HG03103 (cell line): ENCODE results near the gene DSCAML1.

Source experiments
- ATAC-seq: cut with Tn5 transposase; IDR thresholded peaks from one replicate; pipeline ENCODE4 v1.9.1; 2021; ENCODE audit warnings: low read depth; ENCODE audit not compliant: unreplicated experiment

The DSCAML1 gene

DNA sequence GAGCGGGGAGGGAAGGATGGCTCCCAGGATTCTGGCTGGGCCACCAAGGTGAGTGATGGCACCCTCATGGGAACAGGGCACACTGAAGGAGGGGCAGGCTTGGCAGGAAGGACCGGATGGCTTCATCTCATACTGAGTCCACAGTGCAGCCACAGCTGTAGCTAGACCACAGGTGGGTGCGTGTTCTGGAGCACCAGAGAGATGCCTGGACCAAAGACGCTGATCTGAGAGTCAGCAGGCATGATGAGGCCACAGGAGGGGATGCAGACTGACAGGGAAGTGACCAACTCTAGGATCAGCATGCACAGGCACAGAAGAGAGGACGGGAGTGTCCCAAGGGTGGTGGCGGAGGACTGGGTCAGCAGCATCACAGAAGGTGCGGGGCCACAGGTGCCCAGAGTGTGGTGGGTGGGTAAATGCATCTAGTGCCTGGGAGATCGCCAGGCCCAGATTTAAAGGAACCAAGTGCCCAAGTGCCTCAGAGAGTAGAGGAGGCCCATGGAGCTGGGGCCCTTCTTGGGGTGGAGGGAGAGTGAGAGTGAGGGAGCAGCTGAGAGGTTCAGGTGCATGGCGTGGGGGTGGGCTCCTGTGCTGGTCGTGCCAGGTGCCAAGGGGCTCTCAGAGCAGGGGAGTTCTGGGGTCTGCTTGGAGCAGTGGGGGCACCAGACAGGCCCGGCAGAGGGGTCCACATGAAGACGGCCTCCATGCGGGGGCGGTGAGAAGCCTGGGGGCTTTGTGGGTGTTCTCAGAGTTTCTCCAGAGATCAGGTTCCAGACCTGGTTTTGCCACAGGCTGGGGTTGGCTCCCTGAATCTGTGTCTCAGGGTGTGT is 355.7 kb downstream of the DSCAML1 start:
- ATAC-seq, result no peak

DNA sequence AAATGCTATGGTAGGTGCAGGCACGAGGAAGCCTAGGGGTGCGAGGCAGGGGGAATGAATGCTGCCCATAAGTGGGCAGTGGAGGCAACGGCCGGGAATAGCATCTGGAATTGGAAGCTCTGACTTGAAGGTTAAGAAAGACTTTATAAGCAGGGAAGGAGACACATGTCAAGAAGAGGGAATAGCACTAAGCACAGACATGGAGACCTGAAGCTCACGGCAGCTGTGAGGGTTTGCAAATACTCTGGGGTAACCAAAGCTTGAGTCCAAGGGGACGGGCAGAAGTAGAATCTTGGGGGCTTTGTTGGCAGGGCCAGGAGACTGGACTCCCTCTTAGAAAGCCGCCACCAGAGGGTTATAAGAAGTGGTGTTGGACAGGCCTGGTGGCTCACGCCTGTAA is 356.8 kb downstream of the DSCAML1 start:
- ATAC-seq, result no peak

DNA sequence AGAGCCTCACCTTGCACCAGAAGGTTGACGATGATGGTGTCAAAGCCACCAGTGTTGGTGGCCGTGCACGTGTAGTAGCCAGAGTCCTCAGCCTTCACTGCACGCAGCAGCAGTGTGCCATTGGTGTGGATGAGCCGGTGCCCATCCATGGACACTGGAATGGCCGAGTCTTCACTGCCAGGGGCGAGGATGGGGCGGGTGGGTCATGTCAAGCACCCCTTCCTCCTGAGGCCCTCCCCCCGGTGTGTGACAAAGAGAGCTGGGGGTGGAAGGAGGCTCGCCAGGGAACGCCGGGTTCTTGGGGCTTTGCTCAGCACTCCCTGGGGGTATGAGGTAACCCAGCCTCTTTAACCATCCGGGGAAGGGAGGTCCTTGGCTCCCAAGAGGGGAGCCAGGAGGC is 357.8 kb downstream of the DSCAML1 start:
- ATAC-seq, result no peak

DNA sequence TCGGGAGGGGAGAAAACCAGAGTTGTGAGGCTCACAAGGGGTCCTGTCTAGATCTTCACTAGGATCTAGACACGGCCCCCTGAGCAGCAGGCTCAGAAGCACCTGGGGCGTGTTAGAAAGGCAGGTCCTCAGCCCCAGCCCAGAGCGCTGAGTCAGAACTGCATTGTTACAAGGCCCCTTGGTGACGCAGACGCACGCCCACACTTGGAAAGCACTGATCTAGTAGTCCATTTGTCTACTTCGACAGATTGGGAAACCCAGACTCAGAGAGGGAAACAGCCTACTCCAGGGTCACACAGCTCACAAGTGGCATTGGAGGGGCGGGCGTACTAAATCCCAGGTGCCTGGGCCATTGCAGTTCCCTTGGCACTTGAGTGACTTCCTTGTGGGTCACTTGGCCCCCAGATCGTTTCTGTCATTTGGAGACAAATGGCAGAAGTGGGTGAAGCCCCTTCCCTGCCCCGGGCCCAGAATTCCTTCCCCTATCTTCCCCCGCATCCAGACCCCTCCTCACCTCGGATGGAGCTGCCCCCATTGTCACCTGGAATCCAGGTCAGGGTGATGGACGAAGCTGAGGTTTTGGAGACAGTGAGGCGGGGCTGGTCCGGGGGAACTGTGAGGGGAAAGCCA is 358.5 kb downstream of the DSCAML1 start:
- ATAC-seq, result no peak

DNA sequence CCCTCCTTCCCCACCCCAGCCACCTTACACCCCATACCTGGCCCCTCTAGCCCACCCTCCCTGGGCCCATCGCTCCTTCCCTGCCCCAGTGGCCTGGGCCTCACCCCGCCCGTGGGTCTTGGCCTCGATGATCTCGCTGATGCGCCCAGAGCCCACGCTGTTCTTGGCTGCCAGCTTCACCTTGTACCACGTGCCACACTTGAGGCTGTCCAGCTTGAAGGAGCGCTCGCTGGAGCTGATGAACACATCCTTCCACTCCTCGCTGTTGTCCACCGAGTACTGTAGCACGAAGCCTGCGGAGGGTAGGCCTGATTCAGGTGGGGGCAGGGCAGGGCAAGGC is 359.3 kb downstream of the DSCAML1 start:
- no peak for ATAC-seq

DNA sequence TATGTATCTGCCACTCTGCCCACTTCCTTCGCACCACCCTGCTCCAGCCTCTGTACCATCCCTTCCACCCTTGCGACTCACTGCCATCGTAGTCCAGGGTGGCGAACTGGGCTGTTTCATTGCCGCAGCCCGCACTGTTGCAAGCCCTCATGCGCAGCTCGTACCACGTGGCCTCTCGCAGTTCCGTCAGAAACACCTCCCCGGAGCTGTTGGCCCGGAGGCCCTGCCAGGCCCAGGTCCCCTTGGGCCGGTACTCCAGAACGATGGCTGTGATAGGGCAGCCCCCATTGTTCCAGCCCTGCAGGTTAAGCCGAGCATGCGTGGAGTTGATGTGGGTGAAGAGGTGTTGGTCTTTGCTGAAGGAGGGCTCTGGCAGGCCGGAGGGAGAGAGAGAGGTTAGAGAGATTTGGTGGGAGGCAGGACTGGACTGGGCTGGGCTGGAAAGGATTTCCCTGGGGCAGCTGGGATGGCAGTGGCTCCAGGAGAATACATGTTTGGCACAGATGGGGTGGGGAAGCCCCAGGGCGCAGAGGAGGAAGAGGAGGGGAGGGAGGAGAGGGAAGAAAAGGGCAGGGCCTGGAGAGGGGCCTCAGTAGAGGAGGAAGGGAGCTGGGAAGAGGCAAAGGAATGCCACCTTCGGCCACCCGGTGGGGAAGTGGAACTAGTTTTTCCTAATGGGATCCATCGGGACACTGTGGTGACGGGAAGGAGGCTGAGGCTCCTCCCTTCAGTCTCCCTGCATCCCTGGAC is 359.8 kb downstream of the DSCAML1 start:
- ATAC-seq, result no peak

DNA sequence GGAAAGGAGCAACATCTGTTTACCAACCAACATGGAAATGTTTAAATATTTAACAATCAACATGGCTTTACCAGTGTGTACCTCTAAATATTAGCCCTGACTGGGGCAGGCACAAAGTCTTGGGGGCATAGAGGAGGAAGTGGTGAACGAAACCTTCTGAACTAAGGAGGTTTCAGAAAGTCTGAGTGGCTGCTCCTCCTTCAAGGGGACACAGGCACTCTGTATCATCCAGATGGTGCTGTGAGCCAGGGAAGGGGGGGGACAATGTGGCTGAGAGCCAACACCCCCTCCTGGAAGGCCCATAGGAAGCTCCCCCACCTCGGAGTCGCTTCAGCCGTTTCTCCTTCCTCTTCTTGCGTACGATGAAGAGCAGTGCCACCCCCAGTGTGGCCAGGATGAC is 361.7 kb downstream of the DSCAML1 start:
- no peak for ATAC-seq

DNA sequence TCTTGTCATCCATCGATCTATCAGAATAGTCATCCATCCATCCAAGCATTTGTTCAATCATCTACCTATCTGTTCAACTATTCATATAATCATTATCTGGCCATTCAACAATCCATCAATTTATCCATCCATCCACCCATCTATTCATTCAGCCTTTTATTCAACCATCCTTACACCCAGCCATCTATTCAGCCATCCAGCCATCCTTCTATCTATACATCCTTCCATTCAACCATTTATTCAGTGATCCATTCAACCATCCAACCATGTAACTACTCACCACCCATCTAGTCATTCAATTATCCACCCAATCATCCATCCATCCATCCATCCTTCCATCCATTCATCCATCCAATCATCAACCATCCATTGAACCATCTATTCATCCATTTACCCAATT is 362.5 kb downstream of the DSCAML1 start:
- no peak for ATAC-seq

DNA sequence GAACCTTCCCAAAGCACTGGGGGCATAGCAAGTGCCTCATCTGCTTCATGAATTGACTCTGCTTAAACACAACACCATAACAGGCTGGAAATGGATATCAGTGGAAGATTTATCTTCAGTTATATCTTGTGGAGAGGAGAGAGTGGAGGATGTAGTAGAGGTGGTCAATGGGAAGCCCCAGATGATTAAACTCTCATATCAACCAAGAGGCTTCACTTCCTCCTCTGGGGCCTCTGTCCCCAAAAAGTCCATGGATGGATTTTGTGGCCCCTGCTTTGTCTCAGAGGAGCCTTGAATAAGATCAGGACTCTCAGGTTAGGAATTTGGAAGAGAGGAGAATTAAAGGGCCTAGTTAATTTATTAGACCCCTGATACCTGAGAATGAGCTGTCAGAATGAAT is 363.3 kb downstream of the DSCAML1 start:
- ATAC-seq, result no peak

DNA sequence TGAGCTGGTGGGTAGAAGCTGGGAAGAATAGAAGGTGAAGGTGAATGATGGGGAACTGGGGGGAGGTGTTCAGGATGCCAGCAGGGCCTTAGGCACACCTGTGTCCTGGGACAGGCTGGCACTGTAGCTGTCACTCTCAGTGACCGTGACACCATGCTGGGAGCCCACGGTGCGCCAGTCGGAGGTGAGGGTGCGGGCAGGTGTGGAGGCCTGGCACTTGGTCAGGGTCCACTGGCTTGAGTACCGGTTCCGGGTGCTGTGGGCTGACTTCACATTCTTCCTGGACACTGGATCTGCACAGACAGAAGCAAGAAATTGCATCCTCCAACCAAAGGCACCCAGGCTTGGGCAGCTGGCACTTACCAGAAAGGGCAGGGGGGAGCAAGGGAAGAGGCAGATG is 365.6 kb downstream of the DSCAML1 start:
- ATAC-seq, result no peak

DNA sequence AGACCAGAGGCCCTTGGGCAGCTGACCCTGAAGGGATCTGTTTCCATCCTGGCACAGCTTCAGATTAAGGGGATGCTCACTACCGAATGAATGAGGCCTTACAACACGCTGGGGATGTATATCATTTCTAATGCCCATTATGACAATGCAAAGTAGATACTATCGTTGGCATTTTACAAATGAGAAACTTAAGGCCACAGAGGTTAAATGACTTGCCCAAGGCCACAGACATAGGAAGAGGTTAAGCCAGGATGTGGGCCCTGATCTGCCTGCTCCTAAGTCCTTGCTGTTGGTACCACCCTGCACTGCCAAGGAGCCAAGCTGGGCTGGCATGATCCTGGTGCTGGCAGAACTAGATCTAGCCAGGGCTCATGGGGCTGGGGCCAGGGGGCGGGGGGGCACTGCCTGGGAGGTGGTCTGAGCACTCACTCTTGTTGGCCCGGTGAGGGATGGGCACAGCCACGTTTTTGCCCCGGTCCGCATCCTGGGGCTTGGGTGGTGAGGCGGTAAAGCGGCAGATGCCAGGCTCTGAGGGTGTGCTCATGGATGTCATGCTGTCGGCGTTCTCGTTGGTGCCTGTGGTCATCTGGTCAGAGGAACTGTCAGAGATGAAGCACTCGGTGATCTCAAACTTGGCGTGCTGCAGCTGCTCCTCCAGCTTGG is 366.6 kb downstream of the DSCAML1 start:
- ATAC-seq, result no peak

DNA sequence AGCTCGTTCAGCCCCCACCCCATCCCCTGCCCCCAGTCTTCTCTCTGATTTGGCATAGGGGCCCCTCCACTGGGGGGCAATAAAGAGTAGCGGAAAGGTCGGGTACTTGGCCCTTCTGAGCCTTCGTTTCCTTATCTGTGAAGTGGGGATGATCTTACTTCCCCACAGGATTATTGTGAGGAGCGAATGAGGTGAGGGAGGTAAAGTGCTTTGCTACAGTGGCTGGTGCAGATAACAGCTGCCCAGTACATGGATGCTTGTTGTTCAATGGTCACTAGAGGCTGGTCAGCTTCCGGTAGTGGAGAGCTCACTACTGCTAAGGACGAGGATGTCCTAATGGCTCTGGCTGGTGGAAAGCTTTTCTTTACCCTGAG is 368.2 kb downstream of the DSCAML1 start:
- ATAC-seq, result no peak

DNA sequence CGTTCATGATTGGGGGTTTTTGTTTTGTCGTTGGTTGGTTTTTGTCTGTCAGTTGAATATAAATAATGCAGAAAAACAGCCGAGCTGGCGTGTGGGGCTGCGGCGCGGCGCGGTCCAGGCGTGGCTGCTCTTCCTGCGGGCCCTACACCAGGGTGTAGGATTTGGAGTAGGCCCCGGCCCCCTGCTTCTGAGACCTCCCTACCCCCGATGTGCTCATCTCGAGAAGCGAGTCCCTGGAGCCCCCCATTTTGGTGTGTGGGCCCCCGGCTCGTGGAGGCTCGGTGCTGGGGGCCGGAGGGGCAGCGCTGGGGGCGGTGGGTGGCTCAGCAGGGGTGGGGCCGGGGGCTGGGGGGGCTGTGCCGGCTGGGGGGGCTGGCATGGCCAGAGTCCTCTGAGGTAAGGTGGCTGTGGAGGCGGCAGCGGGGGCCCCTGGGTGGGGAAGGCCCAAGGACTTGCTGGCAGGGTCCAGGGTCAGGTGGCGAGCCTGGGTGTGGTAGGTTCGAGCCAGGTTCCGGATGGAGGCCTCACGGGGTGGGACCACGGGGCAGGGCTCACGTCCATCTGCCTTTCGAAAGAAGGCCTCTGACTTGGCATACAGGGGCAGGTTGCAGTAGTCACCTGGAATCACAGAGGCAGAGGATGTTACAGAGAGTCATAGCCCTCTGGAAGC is 368.7 kb downstream of the DSCAML1 start:
- no peak for ATAC-seq

DNA sequence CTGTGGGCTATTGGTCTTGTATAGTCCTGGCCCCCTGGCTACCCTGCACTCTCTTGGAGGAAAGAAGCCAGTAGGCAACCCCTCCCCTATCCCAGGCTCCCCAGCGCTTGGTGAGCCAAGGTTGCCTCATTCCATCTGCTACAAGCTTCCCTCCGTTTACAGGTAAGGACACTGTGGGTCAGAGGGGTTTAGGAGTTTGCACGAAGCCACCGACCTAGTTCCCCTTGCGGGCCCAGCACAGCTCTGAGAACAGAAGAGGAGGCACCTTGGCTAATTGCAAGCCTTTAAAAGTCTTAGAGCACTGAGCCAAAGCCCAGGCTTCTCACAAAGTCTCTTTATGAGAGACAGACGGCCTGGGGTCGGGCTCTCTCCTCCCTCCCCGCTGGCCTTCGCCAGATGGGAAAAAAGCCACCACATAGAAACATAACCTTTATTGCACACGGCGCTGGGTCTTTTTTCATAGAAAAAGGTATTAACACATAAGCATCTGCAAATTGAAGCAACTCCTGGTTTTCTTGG is 369.6 kb downstream of the DSCAML1 start:
- ATAC-seq, result no peak

DNA sequence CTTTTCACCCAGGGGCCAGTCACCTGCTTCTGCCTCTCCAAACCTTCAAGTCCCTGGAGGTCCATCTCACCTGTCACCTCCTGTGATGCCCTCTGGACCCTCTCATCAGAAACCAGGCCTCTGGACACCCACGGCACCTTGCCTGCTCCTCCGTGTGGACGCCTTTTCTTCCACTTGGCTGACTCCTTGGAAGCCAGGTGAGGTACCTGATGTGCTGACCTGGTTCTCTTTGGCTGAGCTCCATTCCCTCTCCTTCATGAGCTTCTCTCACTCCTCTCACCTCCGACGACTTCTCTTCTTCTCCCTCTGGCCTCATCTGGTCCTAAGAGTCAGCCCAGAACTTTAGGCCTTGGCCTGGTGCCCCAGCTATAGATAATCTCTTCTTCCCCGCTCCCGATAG is 370.1 kb downstream of the DSCAML1 start:
- no peak for ATAC-seq

DNA sequence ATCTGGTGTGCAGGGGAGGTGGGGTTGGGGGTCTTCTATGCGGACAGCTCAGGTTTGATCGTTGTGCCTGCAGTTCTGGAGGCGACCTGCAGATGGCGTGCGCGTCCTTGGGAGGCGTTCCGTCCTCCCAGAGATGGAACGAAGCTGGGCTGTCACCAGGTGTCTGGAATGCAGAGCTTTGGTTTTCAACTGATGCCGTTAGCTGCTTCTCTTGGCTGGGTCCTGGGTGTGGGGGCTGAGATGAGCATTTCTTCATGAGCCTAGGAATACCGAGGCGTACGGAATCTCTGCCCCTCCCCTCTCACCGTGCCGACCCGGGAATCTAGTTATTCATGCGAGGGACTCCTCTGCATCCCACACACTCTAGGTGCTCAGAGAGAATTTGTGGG is 370.7 kb downstream of the DSCAML1 start:
- ATAC-seq, result no peak

DNA sequence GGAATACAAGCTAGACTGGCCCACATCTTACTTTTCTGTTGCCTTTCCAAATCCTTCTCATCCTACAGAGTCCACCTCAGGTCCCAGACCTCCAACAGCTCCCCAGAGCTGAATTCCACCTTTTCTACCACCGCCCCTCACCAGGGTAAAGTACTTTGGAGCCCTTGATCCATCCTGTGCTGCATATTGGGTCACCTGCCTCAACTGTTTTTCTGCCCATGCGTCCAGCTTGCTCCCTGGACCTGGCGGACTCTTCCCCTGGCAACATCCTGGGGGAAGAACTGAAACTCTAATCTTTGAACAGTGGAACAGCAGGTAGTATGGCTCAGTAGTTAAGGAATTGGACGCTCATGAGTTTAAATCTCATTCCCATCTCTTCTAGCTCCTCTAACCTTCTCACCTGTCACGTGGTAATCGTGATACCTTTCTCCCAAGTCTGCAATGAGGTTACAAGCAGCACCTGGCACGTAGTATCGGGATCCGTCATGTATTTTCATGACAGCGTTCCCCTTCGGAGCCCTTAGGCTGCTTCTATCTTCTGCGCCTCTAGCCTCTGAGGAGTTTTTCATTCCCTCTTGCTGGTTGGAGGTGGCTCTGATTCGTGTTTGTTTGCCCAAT is 371.2 kb downstream of the DSCAML1 start:
- ATAC-seq, result no peak

DNA sequence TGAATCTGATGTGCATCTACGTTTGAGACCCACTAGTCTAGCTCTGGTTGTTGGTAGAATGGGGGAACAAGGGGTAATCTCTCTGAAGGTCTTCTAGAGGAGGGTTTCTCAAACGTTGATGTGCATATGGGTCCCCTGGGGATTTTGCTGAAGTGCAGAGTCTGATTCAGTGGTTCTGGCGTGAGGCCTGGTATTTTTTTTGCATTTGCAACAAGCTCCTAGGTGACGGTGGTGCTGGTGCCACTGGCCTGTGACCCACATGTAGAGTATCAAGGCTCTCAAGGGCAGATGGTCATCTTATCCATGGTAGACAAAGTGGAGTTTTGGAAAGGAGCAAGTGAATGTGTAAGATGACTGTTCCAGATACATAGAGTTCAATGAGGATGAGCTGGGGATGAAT is 372.2 kb downstream of the DSCAML1 start:
- ATAC-seq, result no peak

DNA sequence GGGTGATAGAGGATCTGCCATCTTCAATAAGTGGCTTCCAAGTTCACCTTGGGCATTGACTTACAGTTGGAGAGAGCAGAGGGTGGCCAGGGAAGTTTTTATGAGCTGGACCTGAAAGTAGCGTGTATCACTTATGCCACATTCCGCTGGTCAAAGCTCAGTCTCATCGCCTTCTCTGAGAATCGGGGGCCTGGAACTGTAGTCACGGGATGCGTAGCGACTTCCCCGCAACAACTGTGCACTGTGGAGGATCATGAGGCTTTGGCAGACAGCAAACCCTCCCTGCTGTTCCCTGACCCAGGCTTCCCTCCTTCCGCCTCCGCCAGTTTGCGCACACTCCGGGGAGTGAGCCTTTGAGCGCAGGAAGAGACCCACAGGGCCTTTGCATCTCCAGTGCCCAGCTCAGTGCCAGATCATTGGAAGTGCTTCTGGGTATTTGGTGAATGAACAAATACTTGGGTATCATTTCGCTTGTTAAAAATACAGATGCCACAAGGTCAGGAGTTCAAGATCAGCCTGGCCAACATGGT is 373.9 kb downstream of the DSCAML1 start:
- ATAC-seq, result no peak

DNA sequence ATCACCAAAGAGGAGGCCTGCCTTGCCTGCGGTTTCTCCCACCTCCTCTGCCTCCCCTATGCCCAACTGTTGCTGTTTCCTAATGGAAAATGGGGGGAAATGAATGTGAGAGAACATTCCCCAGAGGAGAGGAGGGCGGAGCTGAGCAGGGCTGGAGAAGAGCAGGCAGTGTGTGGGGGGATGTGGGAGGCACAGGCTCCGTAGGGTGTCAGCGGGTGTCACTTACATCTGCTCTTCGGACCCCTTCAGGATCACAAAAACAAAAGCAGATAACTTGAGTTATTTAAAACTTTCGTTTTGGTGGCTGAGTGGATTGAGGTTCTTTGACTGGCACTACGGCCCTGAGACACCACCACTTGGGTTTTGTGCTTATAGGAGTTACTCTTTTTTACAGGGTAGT is 375.5 kb downstream of the DSCAML1 start:
- ATAC-seq, result no peak
